GDM1 (cell line): Measurements from ENCODE around the gene SLFN12L.
"Not testable (repeated sequence)": the region's sequence is repeated elsewhere in the genome, so short reads cannot be mapped to it uniquely, and the experiment has no call there.

Experiments
- DNase-seq: peaks from one replicate; lab custom pipeline; 2025; lab: John Stamatoyannopoulos, UW

SLFN12L gene

GRCh38 chr17:35496451-35497290 lies 40.8 kb downstream of the SLFN12L start:
- DNase-seq = no peak

DNA sequence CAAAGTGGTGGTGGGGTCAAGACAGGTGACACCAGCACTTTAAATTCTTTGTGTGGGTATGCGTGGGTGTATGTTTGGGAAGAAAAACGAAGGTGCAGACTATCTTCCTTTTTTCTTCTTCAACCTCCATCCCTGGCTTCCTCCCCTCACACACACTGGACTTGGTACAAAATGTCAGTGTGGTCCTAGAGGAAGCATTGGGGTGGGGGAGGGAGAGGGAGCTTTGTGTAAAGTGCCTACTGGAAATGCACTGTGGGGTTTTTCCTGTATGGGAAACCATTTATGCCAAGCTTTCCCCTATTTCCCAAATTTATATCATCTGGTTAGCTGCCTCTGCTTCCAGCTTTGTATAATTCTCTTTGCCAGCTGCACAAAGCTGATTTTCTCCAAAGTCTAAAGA lies 44.4 kb downstream of the SLFN12L start:
- DNase-seq = no peak

- DNase-seq = no peak
Observed at GRCh38 chr17:35491417-35491816, 46.1 kb downstream of the SLFN12L start.

- DNase-seq = no peak
Observed at GRCh38 chr17:35489944-35490343, 47.5 kb downstream of the SLFN12L start.

- no peak for DNase-seq
Observed at GRCh38 chr17:35488991-35489390, 48.5 kb downstream of the SLFN12L start.

- DNase-seq = no peak
Observed at GRCh38 chr17:35486920-35487732, 50.4 kb downstream of the SLFN12L start.

- DNase-seq = no peak
Observed at GRCh38 chr17:35479271-35479670, 58.2 kb downstream of the SLFN12L start.

DNA sequence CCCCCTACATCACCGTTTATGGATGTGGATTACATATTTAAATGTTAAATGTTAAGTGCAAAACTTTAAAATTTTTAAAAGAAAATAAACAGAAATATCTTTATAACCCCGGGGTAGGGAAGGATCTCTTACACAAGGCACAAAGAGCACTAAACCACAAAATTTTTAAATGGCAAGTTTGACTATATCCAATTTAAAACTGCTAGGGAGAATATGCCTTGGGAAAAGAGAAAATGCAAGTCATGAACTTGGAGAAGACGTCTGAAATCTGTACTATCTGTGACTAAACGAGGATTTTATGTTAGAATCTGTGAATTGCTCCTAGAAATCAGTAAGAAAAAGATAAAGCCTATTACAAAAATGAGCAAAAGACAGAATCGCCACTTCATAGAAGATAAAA lies 60.2 kb downstream of the SLFN12L start:
- no peak for DNase-seq

- no peak for DNase-seq
Observed at GRCh38 chr17:35476283-35476820, 61.1 kb downstream of the SLFN12L start.

DNA sequence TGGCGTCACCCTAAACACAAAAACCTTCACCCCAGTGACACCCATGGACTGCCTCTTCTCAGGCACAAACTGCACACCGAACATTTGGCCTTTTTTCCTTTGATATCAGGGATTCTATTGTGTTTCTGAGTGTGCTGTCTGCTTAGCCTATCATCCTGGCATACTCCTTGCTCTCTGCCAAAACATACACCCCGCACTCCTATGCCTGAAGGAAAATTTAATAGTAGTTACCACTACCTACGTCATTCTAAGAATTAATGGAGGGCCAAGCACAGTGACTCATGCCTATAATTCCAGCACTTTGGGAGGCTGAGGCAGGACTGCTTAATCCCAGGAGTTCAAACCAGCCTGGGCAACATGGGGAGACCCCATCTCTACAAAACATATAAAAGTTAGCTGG lies 69.0 kb downstream of the SLFN12L start:
- DNase-seq = no peak

DNA sequence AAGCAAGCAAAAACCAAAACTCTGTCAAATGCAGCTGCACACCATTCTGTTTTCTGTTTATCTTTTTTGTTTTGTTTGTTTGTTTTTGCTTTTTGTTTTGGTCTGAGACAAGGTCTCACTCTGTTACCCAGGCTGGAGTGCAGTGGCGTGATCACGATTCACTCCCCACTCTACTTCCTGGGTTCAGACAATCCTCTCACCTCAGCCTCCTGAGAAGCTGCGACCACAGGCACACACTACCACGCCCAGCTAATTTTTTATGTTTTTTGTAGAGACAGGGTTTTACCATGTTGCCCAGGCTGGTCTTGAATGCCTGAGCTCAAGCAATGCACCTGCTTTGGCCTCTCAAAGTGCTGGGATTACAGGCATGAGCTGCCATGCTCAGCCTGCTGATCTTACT lies 69.7 kb downstream of the SLFN12L start:
- no peak for DNase-seq

GRCh38 chr17:35460354-35460851 lies 77.1 kb downstream of the SLFN12L start:
- DNase-seq = no peak

GRCh38 chr17:35454035-35454434 lies 83.4 kb downstream of the SLFN12L start:
- DNase-seq = not testable (repeated sequence)

GRCh38 chr17:35453171-35453570 lies 84.3 kb downstream of the SLFN12L start:
- DNase-seq = no peak

DNA sequence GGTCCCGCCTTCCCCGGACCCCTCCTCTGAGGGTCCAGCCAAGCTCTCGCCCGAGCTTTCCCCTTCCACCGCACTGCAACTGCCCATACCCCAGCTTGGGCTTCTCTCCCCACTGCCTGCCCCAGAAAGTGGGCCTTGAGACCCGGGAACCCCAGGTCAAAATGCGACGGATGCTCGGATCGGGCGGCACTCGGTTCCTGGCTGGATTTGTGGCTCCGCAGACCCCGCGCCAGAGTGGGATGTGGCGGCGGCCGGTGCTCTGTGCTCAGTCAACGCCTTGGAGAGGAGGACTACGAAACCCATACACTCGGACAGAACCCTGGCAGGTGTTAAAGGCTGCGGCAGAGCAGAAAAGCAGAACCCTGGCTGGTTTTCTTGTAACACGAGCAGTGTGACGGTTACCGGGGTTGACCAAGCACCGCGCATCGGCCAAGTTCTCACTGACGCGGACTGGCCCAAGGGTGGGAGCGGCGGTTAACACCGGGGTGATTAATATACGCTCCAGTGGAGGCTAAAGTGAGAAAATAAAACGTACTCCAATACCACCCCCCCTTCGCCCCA lies 88.0 kb downstream of the SLFN12L start:
- no peak for DNase-seq

DNA sequence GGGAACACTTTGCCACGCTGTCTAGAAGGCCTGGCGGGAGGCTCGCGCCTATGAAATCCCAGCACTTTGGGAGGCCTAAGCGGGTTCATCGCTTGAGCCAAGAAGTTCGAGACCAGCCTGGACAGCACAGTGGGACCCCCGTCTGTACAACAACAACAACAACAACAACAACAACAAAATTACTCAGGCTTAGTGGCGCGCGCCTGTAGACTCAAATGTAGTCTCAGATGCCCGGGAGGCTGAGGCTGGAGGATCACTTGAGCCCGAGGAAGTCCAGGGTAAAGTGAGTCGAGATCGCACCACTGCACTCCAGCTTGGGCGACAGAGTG lies 88.6 kb downstream of the SLFN12L start:
- no peak for DNase-seq

DNA sequence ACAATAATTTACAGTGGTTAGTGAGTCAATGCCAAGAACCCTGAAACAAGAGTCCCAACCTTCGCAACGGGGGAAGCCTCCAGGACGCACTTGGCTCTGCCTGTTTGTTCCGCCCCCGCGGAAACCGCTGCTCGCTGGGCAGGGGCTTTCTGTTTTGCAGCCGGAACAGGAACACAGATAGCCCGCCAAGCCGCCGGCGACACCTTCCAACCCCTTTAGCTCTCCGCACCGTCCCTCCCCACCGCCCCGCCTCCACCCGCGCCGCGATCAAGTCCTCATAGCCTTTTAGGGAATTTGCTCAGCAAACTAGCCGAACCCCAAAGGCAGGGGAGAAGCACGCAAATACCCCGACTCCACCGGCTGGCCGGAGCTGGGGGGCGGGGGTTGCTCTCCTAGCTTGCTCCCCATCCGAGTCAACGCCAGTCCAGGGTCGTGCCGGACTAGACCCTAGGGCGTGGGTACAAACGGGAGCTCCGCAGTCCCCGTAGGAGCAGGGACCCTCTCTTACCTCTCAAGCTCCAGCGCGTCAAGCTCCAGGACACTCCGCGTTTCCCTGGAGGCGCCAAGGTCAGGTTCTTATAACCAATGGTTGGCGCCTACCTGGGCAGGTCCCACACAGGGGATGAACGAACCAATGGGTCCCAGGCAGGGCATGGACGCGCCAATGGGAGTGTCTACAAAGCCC lies 89.1 kb downstream of the SLFN12L start, which contains the start of gene SLFN13:
TSS of gene SLFN13 (minus strand) at position 553 of the 685 bp plus-strand sequence. CDS start 3,086 bp downstream, outside the sequence.
- DNase-seq = peak; percentile 78

DNA sequence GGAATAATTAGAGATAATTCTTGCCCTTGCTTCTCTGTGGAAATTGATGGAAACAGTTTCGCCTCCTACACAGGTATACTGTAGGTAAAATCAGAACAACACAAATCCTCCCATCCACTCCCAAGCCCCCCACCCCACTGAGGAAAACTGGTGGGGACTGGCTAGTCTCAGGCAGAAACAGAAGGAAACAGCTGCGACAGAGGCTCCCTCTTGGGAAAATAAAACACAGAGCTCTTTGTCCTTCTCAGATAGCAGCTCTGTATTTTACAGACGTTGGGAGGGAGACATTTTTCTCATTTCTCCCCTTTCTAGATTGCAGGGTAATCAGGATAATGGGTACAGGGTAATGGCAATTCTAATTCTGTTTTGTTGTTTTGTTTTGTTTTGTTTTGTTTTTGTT lies 90.0 kb downstream of the SLFN12L start:
- DNase-seq = no peak

- DNase-seq = no peak
Observed at GRCh38 chr17:35438433-35438832, 99.0 kb downstream of the SLFN12L start.

DNA sequence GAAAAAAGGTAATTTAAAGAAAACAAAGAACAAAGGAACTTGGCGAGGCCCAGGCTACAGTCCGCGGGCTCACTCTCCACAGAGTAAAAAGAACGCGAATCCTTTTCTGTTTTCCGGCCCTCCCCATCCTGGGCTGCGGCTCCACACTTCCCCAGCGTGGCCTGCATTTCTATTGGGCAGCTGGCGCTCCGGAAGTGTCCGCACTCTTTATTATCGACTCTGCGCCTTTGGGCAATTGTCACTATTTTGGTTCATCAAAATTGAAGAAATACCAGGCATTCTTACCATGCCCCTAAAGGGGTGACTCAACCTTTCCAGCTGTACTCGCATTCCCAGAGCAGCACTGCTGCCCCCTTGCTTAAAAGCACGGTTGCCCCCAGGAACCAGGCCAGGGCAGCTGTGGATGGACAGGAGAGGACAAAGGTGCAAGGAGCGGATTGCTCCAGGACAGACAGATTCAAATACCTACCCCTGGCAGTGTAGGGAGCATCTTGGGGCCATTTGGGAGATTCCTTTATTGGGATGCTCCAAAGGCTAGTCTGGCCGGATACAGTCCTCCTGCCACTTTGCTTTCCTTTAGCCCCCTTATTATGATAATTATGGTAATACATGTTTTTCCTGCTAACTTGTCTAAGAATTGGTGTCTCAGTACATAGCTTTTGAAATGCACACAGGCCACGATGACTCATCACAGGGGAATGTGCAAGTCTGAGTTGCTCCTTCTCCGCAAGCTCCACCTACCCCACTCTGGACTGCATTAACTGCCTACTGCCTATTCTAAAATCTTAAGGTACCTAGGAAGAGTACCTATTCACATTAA lies 104.2 kb downstream of the SLFN12L start:
- DNase-seq = peak; percentile 39
